Measurements from ENCODE around the gene PUS7L.
A peak's percentile ranks its signal among the peaks of the same experiment; 100 is the strongest.
"Not testable (repeated sequence)": the region's sequence is repeated elsewhere in the genome, so short reads cannot be mapped to it uniquely, and the experiment has no call there.

The PUS7L gene, protein sequence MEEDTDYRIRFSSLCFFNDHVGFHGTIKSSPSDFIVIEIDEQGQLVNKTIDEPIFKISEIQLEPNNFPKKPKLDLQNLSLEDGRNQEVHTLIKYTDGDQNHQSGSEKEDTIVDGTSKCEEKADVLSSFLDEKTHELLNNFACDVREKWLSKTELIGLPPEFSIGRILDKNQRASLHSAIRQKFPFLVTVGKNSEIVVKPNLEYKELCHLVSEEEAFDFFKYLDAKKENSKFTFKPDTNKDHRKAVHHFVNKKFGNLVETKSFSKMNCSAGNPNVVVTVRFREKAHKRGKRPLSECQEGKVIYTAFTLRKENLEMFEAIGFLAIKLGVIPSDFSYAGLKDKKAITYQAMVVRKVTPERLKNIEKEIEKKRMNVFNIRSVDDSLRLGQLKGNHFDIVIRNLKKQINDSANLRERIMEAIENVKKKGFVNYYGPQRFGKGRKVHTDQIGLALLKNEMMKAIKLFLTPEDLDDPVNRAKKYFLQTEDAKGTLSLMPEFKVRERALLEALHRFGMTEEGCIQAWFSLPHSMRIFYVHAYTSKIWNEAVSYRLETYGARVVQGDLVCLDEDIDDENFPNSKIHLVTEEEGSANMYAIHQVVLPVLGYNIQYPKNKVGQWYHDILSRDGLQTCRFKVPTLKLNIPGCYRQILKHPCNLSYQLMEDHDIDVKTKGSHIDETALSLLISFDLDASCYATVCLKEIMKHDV

DNA sequence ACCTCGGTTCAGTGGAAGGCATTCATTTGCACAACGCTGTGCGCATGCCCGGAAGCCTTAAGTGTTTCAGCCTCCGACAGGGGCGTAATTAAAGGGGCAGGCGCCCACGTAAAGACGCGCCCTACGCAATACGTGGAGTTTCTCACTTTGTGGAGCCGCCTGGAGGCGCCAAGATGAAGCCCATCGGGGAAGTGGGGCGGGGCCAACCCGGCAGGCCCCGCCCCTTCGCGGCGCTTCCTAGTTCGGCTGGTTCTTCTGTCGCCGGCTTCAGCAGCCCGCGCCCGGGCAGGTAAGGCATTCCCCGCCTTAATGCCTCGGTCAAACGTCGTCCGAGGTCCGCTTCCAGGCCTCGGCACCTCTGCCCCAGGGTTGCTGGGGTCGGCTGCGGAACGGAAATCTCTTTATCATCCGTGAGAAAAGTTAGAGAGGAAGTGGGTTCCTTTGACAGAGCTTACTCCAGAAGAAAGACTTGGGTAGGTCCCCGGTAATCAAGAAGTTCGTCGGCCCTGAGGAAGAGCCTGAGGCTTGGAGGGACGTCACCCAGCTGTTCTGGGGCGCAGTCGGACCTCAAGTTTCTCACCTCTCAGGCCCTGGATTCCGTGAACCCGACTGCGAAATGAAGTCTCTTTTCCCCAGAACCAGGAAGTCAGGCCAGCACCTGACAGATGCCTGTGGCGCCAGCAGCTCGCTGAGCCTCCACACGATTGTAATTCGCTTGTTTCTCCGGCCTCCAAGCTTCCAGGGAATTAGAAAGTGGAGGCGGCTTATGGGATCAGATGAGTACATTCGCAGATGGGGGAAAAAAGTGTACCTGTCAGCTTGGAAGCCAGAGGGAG, at the start of gene PUS7L, which contains the start of gene IRAK4:
Gene PUS7L (minus strand): TSS at position 63 of the 836 bp plus-strand sequence. CDS start 3,545 bp downstream, outside the sequence.
Gene IRAK4 (plus strand): TSS at position 224 of the 836 bp plus-strand sequence. CDS start 9,161 bp downstream, outside the sequence.
- DNase-seq = peak; percentile 99

DNA sequence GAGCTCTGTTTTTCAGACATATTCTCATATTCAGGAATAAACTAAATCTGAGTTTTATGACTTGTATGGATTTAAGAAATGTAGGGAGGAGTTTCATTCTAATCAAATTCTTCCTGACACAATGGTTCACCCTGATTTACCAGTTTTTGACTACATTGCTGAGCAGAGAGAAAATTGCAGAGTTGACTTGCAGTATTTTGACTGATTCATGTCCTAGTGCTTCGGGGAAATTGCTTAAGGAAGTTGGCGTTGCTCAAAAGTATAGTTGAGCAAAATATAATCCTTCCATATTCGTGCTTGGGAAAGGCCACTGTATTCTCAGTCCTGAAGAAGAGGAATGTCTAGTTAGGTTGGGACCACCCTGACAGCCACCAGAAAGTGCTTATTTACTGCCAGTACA, 48.8 kb upstream of the PUS7L start:
- no peak for DNase-seq

DNA sequence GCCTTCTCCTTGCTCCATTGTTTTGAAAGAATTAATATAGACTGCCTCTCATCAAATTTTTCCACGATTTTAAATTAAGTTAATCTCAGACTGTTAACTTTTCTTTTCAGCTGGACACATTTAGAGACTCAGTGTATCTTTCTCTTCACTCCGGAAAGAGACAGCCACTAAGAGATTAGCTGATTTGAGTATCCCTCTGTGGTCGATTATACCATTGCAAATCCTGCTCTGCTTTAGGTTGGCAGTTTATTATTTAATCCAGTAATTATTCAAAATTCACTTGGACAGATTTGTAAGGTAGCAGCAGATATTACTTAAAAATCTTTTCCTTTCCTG, 48.1 kb upstream of the PUS7L start:
- peak; percentile 29 for DNase-seq

DNA sequence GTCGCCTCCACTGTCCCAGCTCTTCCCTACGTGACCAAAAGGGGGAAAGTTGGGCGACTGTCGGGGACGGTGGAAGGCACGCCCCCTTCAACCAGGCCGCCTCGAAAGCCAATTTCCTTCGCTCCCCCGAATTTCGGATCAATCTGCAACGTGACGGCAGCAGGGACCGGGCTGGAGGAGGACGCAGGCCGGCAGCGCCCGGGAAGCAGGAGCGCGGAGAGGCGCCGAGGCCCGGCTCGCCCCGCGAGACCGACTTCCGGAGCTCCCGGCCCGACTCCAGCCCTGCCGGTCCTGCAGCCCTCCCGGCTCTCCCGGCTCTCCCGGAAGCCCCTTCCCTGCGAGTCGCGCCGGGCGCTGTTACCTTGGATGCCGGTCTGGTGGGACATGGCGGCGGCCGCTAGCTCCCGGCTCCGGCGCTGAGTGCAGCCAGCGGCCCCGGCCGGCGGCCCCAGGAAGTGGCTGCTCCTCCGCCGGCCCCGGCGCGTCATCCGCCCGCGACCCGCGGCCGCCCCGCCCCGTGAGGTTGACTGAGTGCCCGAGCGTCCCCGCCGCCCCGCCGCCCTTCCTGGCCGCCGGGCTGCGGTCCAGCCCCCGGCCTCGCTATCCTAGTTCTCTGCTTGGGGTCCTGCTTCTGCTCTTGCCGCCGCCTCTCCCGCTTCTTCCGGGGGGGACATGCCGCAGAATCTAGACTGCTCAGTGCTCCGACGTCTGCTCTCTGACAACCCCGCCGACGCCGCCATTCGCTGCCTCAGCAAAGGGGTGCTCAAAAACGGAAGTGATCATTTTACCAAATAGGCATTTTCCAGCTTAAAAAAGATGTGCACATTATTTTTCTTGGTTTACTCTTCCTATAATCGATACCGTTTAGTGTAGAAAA, 47.5 kb upstream of the PUS7L start, which contains the start of gene TWF1:
Gene TWF1 (minus strand): TSS at position 458 of the 877 bp plus-strand sequence. CDS start 72 bp downstream, at position 386.
- peak; percentile 81 for DNase-seq

DNA sequence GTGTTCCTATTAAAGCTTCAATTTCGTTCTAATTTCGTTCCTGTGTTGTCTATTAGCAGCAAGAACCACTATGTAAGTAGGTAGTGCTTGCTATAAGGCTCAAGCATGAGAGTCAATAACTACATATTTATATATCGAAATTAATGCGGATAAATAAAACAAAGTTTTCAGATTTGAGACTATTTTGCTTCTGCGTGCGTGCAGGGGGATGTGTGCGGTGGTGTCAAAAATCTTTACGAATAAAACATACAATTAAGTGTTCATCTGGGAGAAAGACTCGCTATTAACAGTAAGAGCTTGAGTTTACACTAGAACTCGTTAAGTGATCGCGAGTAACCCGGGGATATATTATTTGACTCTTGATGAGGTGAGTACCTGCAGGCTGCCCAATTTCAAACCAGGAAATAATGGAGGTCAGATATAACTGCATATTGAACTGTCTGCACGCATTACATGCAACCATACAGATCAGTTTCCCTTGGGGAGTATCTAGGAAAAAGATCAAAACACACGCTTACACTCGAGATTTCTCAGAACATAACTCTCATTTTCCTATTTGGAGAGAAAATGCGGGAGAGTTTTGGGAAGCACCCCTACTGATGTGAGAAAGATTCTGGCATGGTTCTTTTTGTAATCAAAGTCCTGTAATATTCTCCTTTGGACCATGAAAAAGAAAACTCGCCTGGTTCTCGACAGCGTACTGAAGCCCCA, 46.7 kb upstream of the PUS7L start:
- DNase-seq = peak; percentile 41

DNA sequence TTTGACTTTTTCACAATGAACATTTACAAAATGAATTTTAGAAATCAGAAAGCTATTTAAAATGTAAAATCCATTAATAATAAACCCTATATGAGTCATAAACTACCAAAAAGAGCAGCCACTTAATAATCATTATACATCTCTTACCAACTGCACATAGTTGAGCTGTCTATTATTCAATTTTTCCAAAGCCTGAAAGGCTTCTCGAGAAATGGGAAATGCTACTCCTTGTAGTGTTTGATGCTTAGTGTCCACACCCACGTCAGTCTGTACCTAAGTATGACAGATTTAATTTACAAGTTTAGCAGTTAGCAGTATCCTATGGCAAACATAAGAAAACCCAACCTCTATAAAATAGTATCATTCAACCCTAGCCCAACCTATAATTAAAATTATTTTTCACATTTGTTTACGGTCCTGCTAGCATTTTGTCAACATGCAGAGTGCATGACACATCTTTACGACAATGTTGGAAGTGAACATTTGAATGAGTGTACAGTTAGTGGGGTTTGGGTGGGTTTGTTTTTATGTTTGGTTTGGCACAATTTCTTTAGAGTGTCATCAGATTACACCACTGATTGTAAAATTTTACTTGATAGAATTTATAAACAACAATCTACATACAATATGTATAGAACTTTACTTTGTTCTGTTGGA, 39.1 kb upstream of the PUS7L start:
- no peak for DNase-seq

DNA sequence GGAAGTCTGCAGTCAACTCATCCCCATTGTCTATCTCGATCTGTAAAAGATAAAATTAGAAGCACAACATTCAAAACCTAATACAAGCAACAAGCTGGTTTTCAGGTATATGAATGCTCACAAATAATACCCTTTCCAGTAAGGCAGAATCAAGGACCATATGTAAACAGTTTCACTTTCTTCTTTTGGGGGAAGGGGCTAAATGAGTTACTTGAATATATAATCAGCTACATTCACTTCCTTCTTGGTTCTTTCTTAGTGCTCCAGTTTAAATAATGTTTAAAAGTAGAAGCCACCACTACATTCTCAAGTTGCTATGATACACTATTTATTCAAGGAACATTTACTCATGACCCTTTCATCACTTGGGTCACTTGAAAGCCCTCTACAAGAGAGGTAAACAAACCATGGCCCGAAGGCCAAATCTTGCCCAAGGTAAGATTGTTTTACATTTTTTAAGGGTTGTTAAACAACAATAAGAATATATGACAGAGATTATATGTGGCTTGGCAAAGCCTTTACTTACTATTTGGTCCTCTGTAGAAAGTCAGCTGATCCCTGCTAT, 37.2 kb upstream of the PUS7L start:
- DNase-seq = no peak

DNA sequence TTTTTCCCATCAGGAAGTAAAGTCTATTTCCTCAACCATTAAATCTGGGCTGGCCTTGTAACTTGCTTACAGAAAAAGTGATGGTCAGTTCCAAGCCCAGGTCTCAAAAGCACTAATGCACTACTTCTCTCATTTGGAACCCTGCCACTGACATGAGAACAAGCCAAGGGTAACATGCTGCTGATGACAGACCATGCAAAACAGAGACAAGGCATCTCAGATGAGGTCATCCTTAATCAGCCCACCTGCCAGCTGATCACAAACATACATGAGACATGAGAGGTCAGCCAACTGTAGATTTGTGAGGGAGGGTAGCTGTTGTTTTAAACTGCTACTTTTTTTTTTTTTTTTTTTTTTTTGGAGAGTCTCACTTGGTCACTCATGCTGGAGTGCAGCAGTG, 31.4 kb upstream of the PUS7L start:
- no peak for DNase-seq

DNA sequence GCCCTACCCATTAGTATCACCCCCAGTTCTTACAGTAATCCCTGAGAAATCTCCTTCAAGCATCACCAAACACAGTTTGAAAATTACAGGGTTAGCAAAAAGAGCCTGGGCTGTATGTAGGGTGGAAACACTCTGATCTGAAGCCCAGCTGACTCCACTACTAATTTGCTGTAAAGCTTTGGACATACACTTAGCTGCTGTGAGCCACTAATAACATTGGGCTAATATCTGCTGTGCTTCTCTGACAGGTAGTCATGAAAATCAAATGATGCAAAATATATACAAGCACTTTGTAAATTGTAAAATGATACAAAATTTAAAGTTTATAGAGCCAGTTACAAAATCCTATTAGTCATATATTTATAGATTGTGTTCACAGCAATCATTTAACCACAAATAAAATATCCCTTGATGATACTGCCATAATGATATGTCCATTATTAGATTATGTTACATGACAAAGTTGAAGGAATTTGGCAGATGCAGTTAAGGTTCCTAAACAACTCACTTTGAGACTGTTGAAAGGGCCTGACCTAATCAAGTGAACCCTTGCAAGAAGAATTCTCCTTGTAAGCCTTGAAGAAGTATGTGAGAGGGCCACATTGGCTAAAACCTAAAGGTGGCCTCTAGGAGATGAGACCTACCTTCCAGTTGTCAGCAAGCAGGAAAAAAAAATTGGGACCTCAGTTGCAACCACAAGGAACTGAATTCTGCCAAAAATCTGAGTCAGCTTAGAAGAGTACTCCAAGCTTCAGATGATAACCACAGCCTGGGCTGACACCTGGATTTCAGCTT, 28.5 kb upstream of the PUS7L start:
- DNase-seq = peak; percentile 7

DNA sequence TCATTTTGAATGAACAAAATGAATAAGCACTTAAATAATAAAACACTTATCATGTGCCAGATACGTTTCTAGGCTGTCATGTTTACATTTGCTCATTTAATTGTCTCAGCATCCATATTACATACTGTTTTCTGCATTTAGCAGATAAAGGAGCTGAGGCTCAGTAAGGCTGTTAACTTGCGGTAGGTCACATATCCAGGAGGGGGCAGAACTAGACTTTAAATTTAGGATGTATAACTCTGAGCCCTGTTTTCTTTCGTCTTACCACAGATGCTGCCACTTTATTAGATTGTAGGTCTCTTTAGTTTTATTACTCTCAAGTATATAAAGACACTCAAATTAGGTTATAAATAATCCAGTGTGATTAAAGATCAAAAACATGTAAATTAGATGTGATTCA, 17.9 kb upstream of the PUS7L start:
- DNase-seq = peak; percentile 67

DNA sequence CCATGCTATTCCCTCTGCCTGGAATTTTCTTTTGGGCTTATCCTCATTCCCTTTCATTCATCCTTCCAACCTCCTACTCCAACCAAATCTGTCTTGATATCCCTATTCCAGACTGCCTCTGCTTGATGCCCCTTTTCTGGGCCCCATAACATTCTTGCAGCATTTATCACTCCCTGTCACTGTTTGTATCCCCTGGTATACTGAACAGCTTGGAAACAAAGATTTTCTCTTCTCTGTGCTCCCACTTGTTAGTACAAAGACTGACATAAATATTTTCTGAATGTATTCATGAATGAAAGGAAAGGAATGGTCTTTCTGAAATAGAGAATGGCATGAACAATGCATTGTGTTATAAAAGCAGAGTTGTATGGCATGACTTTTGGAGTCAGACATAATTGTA, 7.7 kb upstream of the PUS7L start:
- DNase-seq = no peak

DNA sequence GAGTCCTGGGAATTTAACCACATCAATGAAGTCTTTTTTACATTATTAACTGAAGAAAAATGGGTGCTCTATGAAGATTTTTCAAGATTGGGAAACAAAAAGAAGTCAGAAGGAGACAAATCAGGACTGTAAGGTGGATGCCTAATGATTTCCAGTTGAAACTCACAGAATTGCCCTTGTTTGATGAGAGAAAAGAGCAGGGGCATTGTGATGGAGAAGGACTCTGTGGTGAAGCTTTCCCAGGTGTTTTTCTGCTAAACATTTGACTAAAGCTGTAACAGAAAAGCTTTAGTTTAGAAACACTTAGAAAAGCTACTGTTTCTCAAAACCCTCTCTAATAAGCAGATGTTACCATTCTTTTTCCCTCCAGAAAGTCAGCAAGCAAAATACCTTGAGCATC, 5.9 kb upstream of the PUS7L start:
- no peak for DNase-seq

DNA sequence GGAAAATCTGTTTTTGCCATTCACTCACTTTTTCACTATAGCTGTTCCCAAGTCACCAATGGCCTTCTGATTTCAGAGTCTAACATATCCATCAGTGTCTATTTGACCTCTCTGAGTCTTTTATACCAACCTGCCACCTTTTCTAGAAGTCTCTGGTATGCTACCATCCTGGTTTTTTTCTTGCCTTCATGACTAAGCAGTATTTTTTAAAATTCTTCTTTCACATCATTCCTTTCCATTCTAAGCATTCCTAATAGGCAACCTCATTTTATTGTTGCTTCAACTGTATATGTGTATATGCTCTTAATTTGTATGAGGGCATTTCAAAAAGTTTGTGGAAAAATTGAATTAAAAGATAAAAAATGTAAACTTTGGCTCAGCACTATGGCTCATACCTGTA, 5.2 kb upstream of the PUS7L start:
- no peak for DNase-seq

DNA sequence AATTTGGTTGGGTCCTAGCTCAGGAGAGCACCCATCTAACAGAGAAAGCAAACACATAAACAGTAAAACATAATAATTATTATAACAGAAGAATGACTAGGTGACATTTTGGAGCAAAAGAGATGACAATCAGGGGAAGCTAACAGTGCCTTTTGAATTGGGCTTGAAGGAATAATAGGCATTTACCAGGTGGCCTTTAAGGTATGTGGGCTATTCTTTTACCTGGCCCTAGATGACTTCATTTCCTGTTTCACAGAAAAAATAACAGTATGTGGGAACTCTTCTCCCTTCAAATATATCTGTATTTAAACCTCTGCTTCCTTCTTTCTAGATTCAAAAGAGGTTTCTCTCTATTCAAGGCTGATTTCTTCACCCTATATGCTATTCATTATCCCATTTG, 4.0 kb upstream of the PUS7L start:
- DNase-seq = peak; percentile 53

DNA sequence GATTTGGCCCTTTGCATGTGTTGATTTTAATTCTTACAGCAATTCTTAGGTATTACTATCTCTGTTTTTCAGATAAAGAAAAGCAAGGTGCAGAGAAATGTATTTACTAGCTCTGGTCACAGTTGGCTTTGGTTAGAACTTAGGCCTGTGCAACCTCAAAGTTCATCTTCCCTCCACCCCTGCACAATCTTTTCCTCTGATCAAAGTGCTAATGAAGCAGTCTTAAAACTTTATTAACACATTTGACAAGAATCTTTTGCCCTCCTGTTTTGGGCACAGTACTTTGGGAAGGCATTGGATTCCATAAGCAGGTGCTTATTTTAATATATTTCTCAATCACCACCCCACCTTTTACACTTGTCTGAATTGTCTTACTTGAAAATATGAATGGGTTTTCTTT, 2.9 kb upstream of the PUS7L start:
- no peak for DNase-seq

DNA sequence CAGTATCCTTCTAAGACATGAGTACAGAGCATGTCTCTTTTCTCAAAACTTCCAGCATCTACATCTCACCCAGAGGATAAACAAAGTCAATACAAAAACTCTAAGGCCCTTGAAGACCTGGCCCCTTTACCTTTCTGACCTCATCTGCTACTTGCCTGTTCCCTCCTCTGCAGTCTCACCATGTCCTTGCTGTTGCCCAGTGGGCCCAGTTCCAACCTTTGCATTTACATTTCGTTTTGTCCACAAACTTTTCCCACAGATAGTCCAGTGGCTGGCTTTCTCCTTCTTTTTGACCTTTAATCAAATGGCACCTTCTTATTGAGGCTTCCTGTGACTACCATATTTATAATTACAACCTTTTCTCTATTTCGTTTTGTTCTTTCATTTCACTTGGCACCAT, 1.8 kb upstream of the PUS7L start:
- DNase-seq = no peak

DNA sequence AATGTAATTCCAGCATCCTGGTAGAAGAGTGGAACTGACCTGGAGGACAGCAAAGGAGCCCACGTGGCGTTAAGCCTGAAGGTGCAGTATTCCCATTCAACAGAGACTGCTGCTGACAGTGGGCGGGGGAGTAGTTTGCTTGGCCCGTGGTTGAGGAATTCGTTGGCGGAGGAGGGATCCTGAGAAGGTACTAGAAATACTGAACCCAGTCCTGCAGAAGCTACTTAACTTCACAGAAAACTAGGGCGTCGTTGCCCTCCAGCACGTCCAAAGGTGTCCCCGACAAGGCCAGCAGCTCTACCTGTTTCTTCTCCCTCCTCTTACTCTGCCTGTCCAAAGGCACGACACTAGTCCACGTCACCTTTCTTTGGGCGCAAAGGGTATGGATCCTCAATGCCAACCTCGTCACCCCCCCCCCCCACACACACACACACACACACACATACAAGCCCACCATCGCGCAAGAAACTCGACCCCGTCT, 303 bp downstream of the PUS7L start:
- DNase-seq = peak; percentile 71

DNA sequence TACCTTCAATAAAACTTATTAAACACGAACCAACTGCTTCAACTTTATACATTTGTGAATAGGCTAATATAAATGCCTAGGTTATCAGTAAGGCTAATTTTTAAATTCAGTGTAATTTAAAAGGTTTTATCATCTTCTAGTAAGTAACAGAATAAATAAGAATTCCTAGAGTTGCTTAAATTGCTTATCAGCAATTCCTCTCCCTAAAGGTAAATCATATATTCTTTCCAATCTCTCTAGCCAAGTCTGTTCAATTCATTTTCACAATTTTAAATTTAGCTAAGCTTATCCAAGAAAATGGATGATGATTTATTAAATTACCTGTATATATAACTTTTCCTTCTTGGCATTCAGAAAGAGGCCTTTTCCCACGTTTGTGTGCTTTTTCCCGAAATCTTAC, 4.6 kb downstream of the PUS7L start:
- DNase-seq = no peak

DNA sequence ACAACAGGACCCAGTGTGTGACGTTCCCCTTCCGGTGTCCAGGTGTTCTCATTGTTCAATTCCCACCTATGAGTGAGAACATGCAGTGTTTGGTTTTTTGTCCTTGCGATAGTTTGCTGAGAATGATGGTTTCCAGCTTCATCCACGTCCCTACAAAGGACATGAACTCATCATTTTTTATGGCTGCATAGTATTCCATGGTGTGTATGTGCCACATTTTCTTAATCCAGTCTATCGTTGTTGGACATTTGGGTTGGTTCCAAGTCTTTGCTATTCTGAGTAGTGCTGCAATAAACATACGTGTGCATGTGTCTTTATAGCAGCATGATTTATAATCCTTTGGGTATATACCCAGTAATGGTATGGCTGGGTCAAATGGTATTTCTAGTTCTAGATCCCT, 7.2 kb downstream of the PUS7L start:
- DNase-seq = not testable (repeated sequence)

DNA sequence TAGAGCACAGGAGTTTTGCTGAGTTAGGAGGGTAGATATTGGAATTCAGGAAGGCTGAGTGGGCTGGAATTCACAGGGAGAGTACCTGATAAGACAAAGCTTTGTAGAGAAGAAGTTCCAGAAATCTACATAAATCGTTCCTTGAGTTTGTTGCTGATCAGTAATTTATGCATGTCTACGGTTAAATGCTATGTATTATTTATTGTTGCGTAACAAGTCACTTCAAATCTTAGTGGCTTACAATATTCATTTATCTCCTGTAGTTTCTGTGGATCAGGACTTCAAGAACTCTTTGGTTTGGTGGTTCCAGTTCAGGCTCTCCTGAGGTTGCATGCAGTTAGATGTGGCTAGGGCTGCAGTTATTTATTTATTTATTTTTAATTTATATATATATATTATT, 7.8 kb downstream of the PUS7L start:
- DNase-seq = no peak

Measured in NCI-H82 (cell line).